IPS-18c (cell line): Measurements from ENCODE around the gene GBGT1.

Experiments
- H3K4me3 ChIP-seq: 2 replicates; pipeline ENCODE4 v1.7.0; 2013; ENCODE audit warnings: low read depth, mild to moderate bottlenecking, low read length, moderate library complexity; ENCODE audit not compliant: insufficient read depth
- H3K9me3 ChIP-seq: one replicate; pipeline ENCODE4 v1.6.1; 2013; ENCODE audit warnings: mild to moderate bottlenecking, low read length, moderate library complexity; ENCODE audit not compliant: control insufficient read depth, insufficient read depth

GBGT1 gene

DNA sequence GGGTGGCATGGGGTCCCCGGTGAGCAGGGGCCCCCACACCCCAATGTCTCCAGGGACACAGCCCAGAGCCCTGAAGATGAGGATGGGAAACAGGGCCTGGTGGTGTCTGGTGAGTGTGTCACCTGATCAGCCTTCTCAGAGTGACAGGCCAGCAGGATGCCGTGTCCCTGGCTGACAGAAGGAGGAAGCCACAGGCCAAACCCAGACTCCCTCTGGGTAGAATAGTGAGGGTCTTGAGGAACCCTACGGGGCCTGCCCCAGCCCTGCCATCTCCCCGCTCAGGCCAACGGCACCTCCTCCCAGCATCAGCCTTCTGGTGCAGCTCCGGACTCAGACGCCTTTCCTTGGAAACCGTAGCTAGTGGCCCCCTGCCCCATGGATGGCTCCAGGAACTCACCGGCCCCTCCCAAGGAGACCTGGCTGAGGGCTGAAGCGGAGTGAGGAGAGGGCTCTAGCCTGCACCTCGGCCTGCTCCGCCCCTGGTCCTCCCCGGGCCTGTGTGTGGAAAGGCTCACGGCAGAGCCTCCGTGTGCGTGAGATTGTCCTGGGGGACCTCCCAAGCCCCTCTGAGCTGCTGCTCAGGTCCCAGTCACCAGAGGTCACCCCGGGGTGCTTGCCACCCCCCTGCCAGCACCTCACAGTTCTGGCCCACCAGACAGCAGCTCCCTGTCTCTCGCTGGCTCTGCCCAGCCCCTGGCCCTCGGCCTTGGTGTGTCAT lies 48.7 kb downstream of the GBGT1 start:
- Histone ChIP-seq H3K4me3 (no peak overlapping the region), H3K9me3 (no peaks in the 10 kb centered on the region)

DNA sequence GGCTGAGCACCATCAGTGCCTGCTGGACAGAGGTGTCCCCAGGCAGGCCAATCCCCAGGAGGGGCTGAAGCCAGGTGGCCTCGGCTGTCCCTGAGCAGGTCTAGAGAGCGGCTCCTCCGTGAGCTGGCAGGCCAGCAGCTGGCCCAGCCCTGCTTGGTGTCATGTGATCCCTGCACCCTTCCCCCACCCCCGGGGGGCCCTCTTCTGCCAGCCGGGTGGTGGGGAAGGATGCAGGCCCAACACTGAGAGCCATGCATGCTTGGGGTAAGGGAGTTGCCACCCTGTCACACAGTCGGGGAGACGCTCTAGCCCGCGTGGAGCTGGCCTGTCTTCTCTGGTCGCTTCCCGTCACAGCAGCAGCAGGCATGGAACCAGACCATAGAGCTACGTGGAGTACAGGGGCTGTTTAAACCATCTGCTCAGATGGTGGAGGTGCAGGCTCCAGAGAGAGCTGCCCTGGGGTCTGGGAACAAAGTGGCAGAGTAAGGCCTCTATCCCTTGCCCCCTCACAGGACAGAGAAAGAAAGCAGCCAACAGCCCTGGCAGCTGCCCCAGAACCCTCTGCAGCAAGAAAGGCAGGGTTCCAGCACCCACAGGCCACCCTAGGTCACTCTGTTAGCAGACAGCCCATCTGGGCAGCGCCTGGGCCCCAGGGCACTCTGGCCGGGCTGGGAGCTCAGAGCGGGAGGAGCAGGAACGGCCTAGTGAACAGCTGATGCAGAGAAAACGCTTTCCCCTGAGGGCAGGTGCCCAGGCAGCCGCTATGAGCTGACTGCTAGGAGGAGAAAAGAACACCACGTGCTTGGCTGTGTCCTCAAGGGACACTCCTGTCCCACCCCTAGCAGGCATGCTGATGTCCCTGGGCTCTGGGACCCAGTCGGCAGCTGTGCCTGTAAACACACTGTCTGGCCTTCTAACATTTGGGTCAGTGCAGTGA lies 49.5 kb downstream of the GBGT1 start:
- no peak overlapping the region for H3K4me3 ChIP-seq
- no peaks in the 10 kb centered on the region for H3K9me3 ChIP-seq

DNA sequence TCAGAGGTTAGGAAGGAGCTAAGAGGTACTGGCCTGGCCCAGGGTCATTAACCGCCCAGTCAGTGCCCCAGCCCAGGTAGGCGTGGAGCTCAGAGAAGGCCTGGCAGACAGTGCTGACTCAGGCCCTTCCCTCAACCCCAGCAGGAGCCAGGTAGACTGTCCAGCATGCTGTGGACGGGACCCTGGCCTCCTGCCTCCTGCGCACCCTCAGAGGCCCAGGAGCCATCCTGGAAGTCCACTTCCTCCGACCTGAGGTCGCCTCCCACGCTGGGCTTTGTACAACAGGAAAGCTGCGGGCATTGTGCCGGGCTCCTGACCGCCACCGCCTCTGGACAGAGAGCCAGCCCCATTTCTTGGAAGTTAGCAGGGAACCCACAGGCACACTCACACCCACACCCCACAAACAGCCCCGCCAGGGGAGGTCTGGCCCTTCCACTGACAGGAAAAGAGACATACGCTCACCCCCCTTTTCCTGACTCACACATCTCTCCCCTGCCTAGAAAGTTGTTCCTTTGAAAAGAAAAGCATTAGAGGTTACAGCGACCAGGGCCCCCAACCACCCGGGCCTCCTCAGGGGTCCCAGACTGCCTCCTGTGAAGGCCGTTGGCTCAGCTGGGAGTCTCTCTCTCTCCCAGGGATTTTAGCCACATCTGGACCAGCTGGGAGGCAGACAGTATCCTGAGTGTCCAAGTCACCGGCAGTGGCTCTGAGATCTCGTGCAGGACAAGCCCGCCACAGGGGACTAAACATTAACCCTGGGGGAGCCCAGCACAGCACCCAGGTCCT lies 50.4 kb downstream of the GBGT1 start:
- H3K9me3 ChIP-seq: no peaks in the 10 kb centered on the region
- H3K4me3 ChIP-seq: no peak overlapping the region

DNA sequence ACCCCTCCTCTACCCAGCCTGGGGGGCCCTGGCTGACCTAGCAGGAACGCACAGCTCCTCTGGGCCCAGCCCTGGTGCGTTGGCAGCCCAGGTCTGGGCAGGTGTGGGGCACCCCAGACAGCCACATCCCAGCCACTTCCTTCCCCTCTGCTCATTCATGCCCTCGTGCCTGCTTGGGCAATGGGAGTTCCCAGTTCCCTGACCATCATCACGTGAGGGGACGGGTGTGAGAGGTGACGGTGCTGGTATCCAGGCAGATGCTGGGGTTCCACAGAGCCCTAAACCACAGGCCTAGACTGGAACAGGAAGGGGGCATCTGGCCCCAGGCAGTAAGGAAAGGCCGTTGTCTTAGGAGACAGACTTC lies 51.1 kb downstream of the GBGT1 start:
- Histone ChIP-seq H3K4me3 (no peak overlapping the region), H3K9me3 (no peaks in the 10 kb centered on the region)

DNA sequence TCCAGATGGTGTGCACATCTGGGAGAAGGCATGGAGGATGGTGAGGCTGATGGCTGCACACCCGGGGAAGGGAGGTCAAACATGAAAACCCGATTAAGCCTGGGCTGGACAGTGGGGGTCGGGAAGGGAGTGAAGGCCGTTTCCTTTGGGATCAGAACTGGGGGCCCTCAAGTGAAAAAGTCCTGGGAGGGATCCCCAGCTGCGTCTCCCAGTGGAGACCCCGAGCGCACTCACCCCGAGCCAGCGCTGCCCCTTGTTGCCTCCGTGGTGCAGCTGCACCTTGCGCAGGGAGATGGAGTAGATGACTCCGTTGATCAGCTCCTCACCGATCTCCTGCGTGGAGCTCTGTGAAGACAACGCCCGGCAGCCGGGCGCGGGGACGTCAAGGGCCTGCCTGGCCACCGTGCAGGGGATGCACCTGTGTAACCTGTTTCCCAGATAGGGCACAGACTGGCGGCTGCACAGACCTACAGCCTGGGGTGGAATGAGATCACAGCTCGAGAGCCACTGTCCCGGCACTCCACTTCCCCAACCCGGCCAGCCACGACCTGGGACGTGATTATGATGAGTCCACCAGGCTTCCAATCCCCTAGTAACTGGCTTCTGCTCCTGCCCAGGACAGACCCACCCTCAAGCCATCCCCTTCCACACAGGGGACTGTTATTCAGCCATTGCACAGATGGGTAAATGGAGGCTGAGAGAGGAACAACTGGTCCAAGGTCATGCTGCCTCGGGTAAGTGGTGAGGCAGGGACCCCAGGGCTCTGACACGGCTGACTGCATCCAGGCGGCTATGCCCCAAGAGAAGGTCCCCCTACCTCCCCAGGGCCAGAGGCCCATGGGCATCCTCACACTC lies 51.7 kb downstream of the GBGT1 start:
- H3K4me3 ChIP-seq: no peak overlapping the region

DNA sequence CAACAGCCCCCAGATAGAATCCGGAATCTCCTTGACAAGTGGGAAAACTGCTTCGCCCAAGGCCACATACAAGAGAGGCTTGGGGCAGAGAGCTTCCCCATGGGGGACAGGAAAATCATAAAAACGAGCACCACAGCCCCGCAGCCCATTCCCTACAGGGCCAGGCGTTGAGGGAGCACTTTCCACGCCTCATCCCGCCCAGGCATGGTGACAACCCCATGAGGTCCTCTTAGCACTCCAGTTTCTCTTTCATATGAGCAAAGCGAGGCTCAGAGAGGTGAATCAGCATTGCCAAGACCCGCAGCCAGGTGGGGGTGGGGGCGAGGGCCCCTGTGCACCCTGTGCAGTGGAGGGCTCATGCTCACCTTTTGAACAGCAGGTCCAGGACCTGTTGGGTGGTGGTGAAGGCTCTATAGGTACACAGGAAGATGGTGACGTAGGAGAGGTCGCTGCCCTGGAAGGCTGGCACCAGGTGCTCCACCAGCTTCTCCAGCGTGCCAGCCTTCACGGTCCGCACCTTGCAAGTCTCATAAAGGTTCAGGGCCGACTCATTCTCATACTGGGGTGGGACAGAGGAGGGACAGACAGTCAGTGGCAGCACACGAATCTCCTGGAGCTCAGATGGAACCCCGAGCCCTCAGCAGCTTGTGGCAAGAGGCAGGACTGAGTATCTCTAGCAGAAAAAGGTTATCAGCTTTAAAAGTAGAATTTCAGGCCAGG lies 53.6 kb downstream of the GBGT1 start:
- no peak overlapping the region for H3K4me3 ChIP-seq
- no peaks in the 10 kb centered on the region for H3K9me3 ChIP-seq

More for the DNA sequence above, 51.7 kb downstream of the GBGT1 start:
- H3K9me3 ChIP-seq: no peaks in the 10 kb centered on the region

DNA sequence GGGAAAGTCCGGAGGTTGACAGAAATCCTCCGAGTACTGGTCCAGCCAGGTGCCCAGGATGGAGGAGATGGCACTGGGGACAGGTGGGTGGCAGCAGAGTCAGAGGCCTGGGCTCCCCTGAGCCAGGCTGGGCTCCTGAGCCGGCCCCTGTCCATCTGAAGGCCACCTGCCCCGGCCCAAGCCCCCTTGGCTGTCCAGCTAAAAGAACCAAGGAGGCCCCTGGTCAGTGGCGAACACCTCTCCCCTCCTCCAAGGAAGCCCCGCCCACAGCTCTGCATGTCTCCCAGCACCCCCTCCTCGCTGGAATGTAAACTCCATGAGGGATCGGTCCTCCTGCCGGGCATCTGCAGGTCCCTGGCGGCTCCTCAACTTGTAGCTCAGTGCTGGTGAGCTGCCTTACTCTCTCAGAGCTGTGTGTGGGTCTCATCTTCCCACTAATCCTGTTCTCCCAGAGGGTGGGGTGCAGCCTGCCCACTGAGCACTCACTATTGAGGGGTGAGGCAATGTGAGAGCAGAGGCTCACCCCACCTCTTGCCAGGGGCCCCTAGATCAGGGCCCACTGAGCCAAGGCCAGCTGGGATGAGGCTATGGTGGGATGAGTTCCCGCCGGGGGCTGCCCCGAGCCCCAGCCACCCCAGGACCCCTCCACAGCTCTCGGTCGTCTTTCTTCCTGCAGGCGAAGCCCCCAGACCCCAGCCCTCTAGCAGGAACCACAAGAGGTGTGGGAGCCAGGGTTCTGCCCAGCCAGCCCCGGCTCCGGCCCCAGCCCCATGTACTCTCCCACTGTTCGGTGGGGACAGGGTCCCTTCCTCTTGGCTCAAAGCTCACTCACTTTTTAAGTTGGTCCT lies 54.7 kb downstream of the GBGT1 start:
- H3K4me3 ChIP-seq: no peak overlapping the region
- no peaks in the 10 kb centered on the region for H3K9me3 ChIP-seq

DNA sequence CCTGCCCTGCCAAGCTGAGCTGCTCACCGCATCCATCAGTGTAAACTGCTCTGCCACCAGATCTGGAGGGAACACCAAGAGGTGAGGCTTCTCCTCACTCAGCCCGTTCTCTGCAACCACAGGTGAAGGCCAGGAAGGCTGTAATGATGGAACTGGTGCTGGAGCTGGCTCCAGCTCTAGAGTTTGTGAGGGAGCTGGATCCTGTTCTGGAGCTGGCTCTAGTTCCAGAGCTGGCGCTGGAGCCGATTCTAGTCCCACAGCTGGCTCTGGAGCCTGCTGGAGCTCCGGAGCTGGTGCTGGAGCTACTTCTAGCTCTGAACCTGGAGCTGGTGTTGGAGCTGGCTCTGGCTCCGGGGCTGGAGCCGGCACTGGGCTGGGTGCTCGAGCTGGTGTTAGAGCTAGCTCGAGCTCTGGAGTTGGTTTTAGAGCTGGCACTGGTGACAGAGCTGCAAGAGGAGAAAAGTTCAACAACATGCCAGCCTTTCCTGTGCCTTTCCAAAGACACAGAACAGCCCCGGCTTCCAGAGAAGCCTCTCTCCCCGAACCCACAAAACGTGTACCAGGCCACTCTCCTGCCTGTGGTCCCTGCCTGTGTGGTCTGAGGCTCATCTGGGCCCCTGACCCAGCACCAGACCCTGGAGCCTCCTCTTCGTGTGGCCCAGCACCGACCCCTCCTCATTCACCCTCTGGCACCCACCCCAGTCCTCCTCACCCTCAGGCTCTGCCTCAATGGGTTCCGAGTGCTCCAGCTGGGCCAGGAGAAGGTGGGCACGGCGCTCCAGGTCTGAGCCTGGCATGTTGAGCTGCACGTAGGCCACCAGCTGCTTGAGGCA lies 55.5 kb downstream of the GBGT1 start:
- no peaks in the 10 kb centered on the region for H3K9me3 ChIP-seq
- no peak overlapping the region for H3K4me3 ChIP-seq

DNA sequence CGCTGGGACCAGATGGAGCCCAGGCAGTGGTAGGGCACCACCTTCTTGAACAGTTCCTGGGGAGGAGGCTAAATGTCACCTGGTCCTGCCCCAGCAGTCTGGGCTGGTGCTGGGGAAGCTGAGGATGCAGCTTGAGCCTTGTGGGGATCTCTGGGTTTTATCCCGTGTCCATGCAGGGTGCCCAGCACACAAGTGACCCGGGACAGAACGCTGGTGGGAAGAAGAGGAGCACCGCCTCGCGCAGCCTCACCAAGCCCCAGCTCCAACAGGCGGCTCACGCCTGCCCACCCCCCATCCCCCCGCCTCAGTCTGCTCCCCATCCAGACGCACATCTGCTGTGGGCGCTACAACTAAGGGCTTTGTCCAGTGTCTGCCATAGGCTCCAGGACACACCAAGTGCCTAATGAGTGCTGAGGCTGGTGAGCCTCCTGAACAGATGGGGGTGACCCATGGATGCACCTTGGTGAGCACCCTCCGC lies 56.4 kb downstream of the GBGT1 start:
- no peak overlapping the region for H3K4me3 ChIP-seq
- H3K9me3 ChIP-seq: no peaks in the 10 kb centered on the region

DNA sequence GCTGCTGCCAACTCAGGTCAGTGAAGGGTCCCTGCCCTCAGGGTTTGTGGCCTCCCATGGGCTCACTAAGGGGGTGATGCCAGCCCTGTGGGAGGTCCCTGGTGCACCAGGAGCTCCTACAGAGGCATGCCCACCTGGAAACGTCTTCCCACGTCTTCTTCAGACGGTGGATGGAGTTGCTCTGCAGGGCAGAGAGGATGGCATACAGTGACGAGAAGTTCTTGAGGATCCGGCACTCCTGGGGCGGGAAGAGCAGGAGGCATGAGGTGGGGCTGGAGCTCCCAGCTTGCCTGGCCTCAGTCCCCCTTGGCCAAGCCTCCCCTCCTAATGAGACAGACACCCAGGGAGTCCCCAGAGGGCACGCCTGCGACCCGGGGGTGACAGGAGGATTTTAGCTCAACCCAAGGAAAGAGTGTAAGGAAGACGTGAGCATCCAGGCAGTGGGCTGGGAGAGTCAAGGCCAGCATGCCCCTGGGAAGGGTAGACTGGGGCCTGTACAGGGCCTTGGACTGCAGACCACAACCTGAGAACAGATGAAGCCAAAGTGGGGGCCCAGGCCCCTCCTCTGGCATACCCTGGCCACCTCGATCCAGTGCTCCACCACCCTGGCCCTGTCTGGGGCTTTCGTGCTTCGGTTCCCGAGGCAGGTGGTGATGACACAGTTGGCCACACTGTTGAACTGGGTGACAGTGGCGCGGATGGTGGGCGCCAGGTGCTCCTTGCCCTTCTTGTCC lies 57.0 kb downstream of the GBGT1 start:
- H3K4me3 ChIP-seq: no peak overlapping the region
- H3K9me3 ChIP-seq: no peaks in the 10 kb centered on the region

DNA sequence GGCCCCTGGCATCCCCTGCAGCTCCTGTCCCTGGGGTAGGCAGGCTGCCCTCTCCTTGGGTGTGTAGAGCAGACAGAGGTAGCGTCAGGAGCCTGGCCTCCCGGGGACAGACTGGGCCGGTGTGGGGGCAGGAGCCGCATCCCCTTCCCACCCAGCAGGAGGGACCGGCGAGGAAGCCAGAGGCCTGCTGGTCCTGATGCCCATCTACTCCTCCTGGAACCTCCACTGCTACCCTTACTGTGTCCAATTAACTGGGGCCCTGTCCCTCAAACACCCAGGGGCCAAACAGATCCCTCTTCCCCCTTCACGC lies 58.3 kb downstream of the GBGT1 start:
- Histone ChIP-seq H3K4me3 (no peak overlapping the region), H3K9me3 (no peaks in the 10 kb centered on the region)

DNA sequence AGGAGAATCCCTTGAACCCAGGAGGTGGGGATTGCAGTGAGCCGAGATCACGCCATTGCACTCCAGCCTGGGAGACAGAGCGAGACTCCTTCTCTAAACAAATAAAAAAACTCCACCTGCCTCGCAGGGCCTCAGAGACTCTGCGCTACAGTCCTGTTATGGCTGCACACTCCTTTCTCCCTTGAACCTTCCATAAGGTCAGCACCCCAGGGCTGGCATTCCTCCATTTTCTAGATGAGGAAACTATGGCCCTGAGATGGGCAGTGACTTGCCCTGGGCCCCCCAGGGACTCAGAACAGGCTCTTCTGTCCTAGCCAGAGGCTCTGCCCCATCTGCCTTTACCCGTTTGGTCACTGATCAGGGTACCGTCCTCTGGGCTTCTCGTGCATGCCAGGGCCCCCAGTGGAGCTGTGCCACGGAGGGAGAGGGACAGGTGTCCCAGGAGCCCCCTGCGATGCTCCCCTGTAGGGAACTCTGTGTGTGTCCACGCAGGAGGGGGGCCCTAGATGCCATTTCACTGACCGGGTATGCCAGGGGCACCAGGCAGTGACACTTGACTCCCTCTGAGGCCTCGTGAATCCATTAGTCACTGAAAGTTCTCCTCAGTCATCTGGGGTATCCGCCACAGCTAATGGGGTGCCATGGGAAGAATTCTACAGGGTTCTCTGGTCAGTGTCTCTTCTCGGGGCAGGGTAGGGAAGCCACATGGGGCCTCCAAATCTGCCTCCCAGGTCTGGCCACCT lies 58.8 kb downstream of the GBGT1 start:
- H3K4me3 ChIP-seq: no peak overlapping the region
- no peaks in the 10 kb centered on the region for H3K9me3 ChIP-seq

DNA sequence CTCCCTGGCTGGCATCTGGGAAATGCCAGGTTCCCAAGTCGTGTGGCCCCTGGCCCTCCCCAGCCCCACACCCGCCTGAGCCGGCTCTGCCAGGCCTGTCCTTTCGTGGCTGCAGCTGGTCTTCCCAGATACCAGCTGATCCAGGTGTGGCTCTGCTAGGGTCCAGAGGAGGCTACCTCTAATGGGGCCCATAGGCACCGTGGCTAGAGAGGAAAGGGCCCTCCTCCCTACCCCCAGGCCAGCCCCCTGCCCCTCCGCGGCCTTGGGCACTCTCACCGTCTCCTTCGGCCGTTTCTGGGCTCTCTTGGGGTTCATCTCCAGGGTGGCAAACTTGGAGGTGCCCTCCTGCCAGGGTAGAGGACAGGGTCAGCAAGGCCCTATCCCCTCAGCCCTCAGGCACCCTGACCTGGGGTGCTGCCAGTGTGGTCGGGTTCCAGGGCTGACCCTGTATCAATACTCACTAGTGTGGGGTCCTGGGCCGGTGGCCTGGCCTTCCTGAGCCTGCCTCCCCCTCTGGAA lies 59.7 kb downstream of the GBGT1 start:
- Histone ChIP-seq H3K4me3 (no peak overlapping the region), H3K9me3 (no peaks in the 10 kb centered on the region)
